Ascending aorta (tissue), 2 donors: ENCODE data around the gene PPM1D. TPM values are rescaled to one million over a fixed set of nuclear protein-coding genes. Genes with fewer than 3 reads are reported as not detected.

ENCODE experiments used
- DNase-seq, 2 donors: peaks; one replicate each; pipeline ENCODE4 v3.0.0-alpha.2; 2019; ENCODE audit warnings: low spot score in 2 of 2
- H3K27ac ChIP-seq, 2 donors: fragments of 200-600 bp; sonication (generic); one replicate each; pipeline ENCODE4 v1.5.1; 2016 to 2017; ENCODE audit warnings: mild to moderate bottlenecking in 1 of 2
- H3K27me3 ChIP-seq: fragments of 200-600 bp; sonication (generic); one replicate; pipeline ENCODE4 v1.5.1; 2017
- H3K36me3 ChIP-seq, 2 donors: fragments of 200-600 bp; sonication (generic); one replicate each; pipeline ENCODE4 v1.5.1; 2016
- H3K4me1 ChIP-seq, 2 donors: fragments of 200-600 bp; sonication (generic); one replicate each; pipeline ENCODE4 v1.5.1; 2016 to 2017; ENCODE audit warnings: mild to moderate bottlenecking in 1 of 2
- H3K4me3 ChIP-seq, 2 donors: fragments of 200-600 bp; sonication (generic); one replicate each; pipeline ENCODE4 v1.5.1; 2016 to 2017; ENCODE audit warnings: mild to moderate bottlenecking in 1 of 2
- H3K9me3 ChIP-seq, 2 donors: fragments of 200-600 bp; sonication (generic); one replicate each; pipeline ENCODE4 v1.5.1; 2016
- intact Hi-C: fragments of 100-400 bp; cut with DNase I; formaldehyde crosslinking; loops from one replicate; pipeline ENCODE4 v1.15.1; 2023
- total RNA-seq: library from RNA; depleted of rRNA; stranded (reverse); fragments of >200 nt; gene quantifications from one replicate; pipeline ENCODE4 v1.1.0, GENCODE V29; 2016
- TF ChIP-seq, protein P1 (sequence below), 3 experiments: fragments of 200-600 bp in 2 of 3; fragments of 450-650 bp in 1 of 3; sonication (generic) in 2 of 3; IDR thresholded peaks; one replicate each; pipeline ENCODE4 v1.5.1; 2016 to 2019; ENCODE audit warnings: antibody characterized with exemption in 3 of 3, mild to moderate bottlenecking in 1 of 3, moderate library complexity in 1 of 3

PPM1D gene
- total RNA-seq, 1 donor from 2014 or later: 6.0 TPM

DNA sequence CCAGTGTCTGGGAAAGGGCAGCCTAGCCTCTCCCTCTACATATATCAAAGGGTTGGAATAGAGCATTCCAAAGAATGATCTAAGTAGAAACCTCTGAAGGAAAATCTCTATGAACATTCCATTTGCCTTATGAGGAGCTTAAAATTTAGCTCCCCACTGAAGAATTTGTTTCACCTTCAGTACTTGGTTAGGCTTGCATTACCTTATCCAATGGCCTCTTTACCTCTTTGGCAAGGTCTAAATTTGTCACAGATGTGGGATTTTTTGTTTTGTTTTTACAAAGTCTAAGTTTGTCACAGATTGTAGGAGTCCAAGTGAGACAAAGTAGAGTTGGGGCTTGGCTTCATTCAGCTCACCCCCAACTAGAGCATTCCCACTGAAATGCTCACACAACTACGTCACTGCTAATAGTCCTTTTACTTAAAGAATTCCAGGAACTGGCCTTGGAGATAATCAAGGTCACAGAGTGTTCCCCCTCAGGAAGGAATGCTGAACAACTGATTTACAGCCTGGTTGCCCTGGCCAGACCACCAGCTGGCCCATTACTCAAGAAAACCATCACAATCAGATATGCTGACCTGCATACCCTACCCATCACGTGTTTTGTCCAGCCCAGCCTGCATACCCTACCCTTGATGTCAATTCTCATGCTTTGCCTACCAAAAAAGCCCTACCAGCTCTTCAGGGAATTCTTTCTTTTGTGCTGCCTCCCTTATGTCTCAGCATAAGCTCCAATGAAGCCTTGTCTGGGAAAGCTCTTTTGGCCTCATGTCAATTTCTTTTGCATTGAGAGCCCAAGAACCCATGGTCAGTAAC, 26.5 kb upstream of the PPM1D start:
- H3K9me3 ChIP-seq: no peaks in the 10 kb centered on the region
- TF ChIP-seq, protein P1, sequence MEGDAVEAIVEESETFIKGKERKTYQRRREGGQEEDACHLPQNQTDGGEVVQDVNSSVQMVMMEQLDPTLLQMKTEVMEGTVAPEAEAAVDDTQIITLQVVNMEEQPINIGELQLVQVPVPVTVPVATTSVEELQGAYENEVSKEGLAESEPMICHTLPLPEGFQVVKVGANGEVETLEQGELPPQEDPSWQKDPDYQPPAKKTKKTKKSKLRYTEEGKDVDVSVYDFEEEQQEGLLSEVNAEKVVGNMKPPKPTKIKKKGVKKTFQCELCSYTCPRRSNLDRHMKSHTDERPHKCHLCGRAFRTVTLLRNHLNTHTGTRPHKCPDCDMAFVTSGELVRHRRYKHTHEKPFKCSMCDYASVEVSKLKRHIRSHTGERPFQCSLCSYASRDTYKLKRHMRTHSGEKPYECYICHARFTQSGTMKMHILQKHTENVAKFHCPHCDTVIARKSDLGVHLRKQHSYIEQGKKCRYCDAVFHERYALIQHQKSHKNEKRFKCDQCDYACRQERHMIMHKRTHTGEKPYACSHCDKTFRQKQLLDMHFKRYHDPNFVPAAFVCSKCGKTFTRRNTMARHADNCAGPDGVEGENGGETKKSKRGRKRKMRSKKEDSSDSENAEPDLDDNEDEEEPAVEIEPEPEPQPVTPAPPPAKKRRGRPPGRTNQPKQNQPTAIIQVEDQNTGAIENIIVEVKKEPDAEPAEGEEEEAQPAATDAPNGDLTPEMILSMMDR (IDR thresholded peaks at IDR 0.05): no peak
- intact Hi-C loops: loop anchor here (5.0 kb wide), 1 partner anchor 46 kb away; the partner anchor contains the start of gene APPBP2
- peaks cover 0 to 12% of the 10 kb centered on the region in 2 donors for H3K4me1 ChIP-seq
- H3K4me3 ChIP-seq: no peak overlapping the region
- no peaks in the 10 kb centered on the region for H3K27me3 ChIP-seq
- peak overlapping the region in 1 of 2 donors; percentile 31 for H3K27ac ChIP-seq
- H3K36me3 ChIP-seq: no peaks in the 10 kb centered on the region
- peak in 1 of 2 donors; percentile 39 for DNase-seq

DNA sequence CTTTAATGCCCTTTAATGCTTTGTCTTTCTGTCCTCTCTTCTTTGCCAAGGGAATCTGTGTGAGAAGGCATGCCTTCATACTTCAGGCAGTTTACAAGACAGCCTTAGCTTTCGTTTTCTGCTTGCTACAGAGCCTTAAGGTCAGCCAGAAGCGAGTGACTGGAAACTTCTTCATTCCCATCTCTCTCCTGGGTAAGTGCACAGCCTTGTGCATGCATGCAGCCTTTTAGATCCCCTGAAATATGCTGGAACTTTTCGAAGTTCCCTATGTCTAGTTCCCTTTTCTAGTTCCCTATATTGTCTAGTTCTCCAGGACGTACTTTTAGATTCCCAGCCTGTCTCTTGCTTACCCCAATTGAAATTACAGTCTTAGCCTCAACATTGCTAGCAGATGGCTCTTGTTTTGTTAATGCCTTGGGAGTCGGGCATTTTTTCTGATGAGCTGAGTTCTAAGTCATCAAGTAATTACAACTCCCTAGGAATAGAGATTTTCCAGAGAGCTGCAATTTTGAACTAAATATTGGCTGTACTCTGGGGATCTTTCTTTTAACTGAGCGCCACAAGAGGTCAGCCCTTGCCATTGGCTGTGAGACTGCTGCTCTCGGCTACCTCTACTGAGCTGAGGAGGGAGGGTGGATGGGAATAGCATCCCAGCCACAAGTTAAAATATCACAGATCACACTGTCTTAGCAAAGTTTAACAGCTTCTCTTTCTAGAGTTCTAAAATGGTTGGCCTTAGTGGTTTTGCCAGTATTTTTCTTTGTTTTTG, 22.7 kb upstream of the PPM1D start:
- Histone ChIP-seq H3K9me3 (no peaks in the 10 kb centered on the region), H3K4me3 (peak overlapping the region; percentile 34 to 60), H3K27ac (peak overlapping the region; percentile 47 to 52), H3K4me1 (peaks cover 0 to 7% of the 10 kb centered on the region in 2 donors), H3K36me3 (no peaks in the 10 kb centered on the region), H3K27me3 (no peaks in the 10 kb centered on the region)
- TF ChIP-seq, protein P1 (IDR thresholded peaks at IDR 0.05): peak in 2 of 3 experiments; percentile 37 to 56
- intact Hi-C loops: loop anchor here (1.0 kb wide), 2 partner anchors 23 to 61 kb away; partner anchors contain the start of gene PPM1D
- peak in 1 of 2 donors; percentile 71 for DNase-seq

DNA sequence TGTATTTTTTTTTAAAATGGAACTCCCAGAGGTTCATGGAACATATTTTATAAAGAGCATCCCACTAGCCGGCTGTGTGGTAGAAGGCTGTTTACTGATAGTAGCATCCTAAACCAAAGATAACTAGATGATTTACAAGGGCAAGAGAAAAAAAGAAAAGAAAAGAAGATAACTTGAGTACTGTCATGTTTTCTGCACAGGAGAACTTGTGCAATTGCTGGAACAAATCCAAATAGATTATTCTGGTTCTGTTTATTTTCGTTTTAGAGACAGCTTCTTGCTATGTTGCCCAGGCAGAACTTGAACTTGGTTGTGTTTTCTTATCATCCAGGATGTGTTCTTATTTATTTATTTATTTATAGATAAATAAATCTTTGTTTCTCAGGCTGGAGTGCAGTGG, 20.9 kb upstream of the PPM1D start:
- Histone ChIP-seq H3K27me3 (no peaks in the 10 kb centered on the region), H3K36me3 (no peaks in the 10 kb centered on the region), H3K4me3 (no peak overlapping the region), H3K27ac (no peak overlapping the region), H3K4me1 (peaks cover 0 to 7% of the 10 kb centered on the region in 2 donors), H3K9me3 (no peaks in the 10 kb centered on the region)
- intact Hi-C loops: no loop called here
- TF ChIP-seq, protein P1 (IDR thresholded peaks at IDR 0.05): no peak
- DNase-seq: peak in 1 of 2 donors; percentile 5

DNA sequence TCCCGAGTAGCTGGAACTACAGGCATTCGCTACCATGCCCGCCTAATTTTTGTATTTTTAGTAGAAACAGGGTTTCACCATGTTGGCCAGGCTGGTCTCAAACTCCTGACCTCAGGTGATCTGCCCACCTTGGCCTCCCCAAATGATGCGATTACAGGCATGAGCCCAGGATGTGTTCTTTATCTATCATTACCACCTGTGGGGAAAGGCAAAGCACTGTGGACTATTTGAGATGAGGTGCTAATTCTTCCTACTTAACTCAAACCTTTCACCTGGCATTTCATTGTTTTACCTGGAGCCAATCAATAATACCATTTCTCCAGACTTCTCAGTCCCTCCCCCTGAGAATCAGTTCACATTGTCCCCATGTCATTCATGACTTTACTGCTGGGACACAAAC, 20.4 kb upstream of the PPM1D start:
- no peaks in the 10 kb centered on the region for H3K9me3 ChIP-seq
- intact Hi-C loops: no loop called here
- TF ChIP-seq, protein P1 (IDR thresholded peaks at IDR 0.05): no peak
- DNase-seq: peak in 1 of 2 donors; percentile 30
- H3K36me3 ChIP-seq: no peaks in the 10 kb centered on the region
- H3K27me3 ChIP-seq: no peaks in the 10 kb centered on the region
- no peak overlapping the region for H3K4me3 ChIP-seq
- H3K4me1 ChIP-seq: peaks cover 0 to 7% of the 10 kb centered on the region in 2 donors
- H3K27ac ChIP-seq: no peak overlapping the region

DNA sequence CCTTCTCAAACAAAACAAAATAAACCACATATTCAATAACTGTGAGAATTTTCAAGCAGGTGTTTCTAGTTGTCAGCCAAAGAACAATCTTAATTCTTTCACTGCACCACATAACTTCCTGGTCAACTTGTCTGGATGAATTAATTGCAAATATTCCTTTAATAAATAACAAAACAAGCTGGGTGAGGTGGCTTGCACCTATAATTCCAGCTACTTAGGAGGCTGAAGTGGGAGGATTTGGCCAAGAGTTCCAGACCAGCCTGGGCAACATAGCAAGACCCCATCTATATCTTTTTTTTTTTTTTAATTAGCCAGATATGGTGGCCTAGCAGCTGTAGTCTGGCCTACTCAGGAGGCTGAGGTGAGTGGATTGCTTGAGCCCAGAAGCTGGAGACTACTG, 17.0 kb upstream of the PPM1D start:
- peaks cover 0 to under 1% of the 10 kb centered on the region in 2 donors for H3K4me1 ChIP-seq
- H3K27me3 ChIP-seq: no peaks in the 10 kb centered on the region
- TF ChIP-seq, protein P1 (IDR thresholded peaks at IDR 0.05): no peak
- DNase-seq: no peak
- no peak overlapping the region for H3K27ac ChIP-seq
- no peaks in the 10 kb centered on the region for H3K36me3 ChIP-seq
- intact Hi-C loops: no loop called here
- H3K9me3 ChIP-seq: no peaks in the 10 kb centered on the region
- no peak overlapping the region for H3K4me3 ChIP-seq
